ENCODE data around the gene ALX4. TPM values are rescaled to one million over a fixed set of nuclear protein-coding genes. Genes with fewer than 3 reads are reported as not detected.

Gene ALX4
- total RNA-seq, 1 experiment from 2014 or later, result not detected

- TF ChIP-seq, protein P1, sequence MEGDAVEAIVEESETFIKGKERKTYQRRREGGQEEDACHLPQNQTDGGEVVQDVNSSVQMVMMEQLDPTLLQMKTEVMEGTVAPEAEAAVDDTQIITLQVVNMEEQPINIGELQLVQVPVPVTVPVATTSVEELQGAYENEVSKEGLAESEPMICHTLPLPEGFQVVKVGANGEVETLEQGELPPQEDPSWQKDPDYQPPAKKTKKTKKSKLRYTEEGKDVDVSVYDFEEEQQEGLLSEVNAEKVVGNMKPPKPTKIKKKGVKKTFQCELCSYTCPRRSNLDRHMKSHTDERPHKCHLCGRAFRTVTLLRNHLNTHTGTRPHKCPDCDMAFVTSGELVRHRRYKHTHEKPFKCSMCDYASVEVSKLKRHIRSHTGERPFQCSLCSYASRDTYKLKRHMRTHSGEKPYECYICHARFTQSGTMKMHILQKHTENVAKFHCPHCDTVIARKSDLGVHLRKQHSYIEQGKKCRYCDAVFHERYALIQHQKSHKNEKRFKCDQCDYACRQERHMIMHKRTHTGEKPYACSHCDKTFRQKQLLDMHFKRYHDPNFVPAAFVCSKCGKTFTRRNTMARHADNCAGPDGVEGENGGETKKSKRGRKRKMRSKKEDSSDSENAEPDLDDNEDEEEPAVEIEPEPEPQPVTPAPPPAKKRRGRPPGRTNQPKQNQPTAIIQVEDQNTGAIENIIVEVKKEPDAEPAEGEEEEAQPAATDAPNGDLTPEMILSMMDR (IDR thresholded peaks at IDR 0.05; ENCODE audit: unreplicated experiment), result no peak
- Mint-ChIP-seq H3K9me3 (ENCODE audit: unreplicated experiment) (no peaks in the 10 kb centered on the region), H3K27me3 (ENCODE audit: insufficient read depth, unreplicated experiment) (peaks cover 41% of the 10 kb centered on the region), H3K4me1 (ENCODE audit: insufficient read depth, unreplicated experiment) (peaks cover 10% of the 10 kb centered on the region), H3K36me3 (ENCODE audit: insufficient read depth, unreplicated experiment) (no peaks in the 10 kb centered on the region), H3K4me3 (ENCODE audit: unreplicated experiment) (no peak overlapping the region), H3K27ac (ENCODE audit: low read depth, unreplicated experiment) (no peak overlapping the region)
- no TSS peak for BruUV-seq (replicated peaks)
- intact Hi-C loops (cut with micrococcal nuclease), result no loop called here
- POLR2A ChIA-PET, result interaction anchor here (0.7 kb wide), 1 partner anchor 187 kb away, joined by 3 read pairs; no protein-coding TSS in a partner anchor
- DNase-seq (ENCODE audit: unreplicated experiment), result no peak
- CTCF ChIA-PET, result no interaction called here
Measured at GRCh38 chr11:44306052-44306917, 3.7 kb downstream of the ALX4 start.

GRCh38 chr11:44305470-44306051 lies 4.4 kb downstream of the ALX4 start:
- intact Hi-C loops (cut with micrococcal nuclease), result no loop called here
- Mint-ChIP-seq H3K27ac (ENCODE audit: low read depth, unreplicated experiment) (no peak overlapping the region), H3K27me3 (ENCODE audit: insufficient read depth, unreplicated experiment) (peaks cover 34% of the 10 kb centered on the region), H3K4me3 (ENCODE audit: unreplicated experiment) (no peak overlapping the region), H3K9me3 (ENCODE audit: unreplicated experiment) (no peaks in the 10 kb centered on the region), H3K4me1 (ENCODE audit: insufficient read depth, unreplicated experiment) (peaks cover 14% of the 10 kb centered on the region), H3K36me3 (ENCODE audit: insufficient read depth, unreplicated experiment) (no peaks in the 10 kb centered on the region)
- DNase-seq (ENCODE audit: unreplicated experiment), result no peak
- BruUV-seq (replicated peaks), result no TSS peak
- ChIA-PET POLR2A (no interaction called here), CTCF (no interaction called here)
- TF ChIP-seq, protein P1 (IDR thresholded peaks at IDR 0.05; ENCODE audit: unreplicated experiment), result no peak

- Mint-ChIP-seq H3K9me3 (ENCODE audit: unreplicated experiment) (no peaks in the 10 kb centered on the region), H3K27ac (ENCODE audit: low read depth, unreplicated experiment) (no peak overlapping the region), H3K36me3 (ENCODE audit: insufficient read depth, unreplicated experiment) (no peaks in the 10 kb centered on the region), H3K4me1 (ENCODE audit: insufficient read depth, unreplicated experiment) (peaks cover 17% of the 10 kb centered on the region), H3K27me3 (ENCODE audit: insufficient read depth, unreplicated experiment) (peaks cover 30% of the 10 kb centered on the region), H3K4me3 (ENCODE audit: unreplicated experiment) (no peak overlapping the region)
- ChIA-PET CTCF (no interaction called here), POLR2A (no interaction called here)
- no TSS peak for BruUV-seq (replicated peaks)
- TF ChIP-seq, protein P1 (IDR thresholded peaks at IDR 0.05; ENCODE audit: unreplicated experiment), result no peak
- no peak for DNase-seq (ENCODE audit: unreplicated experiment)
- intact Hi-C loops (cut with micrococcal nuclease), result no loop called here
Measured at GRCh38 chr11:44305026-44305469, 4.9 kb downstream of the ALX4 start.

DNA sequence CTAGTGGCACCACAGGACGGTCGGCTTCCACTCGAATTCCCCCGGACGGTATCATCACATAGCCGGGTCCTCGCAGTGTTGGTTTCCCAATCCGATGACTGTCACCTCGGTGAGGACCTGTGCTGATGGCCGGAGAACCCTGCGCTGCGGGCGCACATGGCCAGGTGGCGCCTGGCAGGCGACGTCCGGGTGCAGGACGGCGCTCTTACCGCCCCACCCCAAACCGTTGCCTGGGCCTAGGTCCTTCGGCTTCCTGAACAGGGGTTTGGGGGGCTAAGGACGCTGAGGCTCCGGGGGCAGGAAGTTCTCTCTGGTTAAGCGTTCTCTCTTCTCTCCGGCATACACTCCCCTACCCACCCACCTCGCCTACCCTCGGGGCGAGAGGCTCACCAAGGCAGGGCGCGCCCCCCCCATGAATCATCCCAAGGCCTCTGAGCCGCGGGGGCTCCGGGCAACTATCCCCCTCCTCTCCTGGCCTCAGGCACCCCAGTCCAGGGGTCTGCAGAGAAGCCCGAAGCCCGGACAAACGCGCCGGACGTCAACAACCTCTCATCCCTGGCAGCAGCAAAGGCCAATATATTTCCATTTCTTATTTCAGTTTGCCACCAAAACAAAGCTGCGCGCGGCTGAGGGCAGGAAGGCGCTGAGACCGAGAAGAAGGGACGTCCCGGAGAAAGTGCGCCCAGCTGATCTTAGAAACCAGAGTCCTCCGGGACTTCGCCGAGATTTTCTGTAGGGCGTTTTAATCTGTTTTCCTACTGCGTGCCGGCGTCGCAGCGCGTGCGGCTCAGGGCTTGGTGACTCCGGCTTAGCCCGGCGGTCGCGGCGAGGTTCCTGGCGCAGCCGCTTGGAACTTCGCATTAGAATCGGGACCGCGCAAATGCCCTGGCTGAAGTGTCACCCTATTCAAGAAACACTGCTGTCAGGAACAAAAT lies 5.6 kb downstream of the ALX4 start:
- BruUV-seq (replicated peaks), result no TSS peak
- Mint-ChIP-seq H3K4me3 (ENCODE audit: unreplicated experiment) (no peak overlapping the region), H3K27ac (ENCODE audit: low read depth, unreplicated experiment) (no peak overlapping the region), H3K36me3 (ENCODE audit: insufficient read depth, unreplicated experiment) (no peaks in the 10 kb centered on the region), H3K4me1 (ENCODE audit: insufficient read depth, unreplicated experiment) (peaks cover 17% of the 10 kb centered on the region), H3K9me3 (ENCODE audit: unreplicated experiment) (no peaks in the 10 kb centered on the region), H3K27me3 (ENCODE audit: insufficient read depth, unreplicated experiment) (peaks cover 30% of the 10 kb centered on the region)
- ChIA-PET CTCF (no interaction called here), POLR2A (no interaction called here)
- intact Hi-C loops (cut with micrococcal nuclease), result no loop called here
- no peak for DNase-seq (ENCODE audit: unreplicated experiment)
- TF ChIP-seq, protein P1 (IDR thresholded peaks at IDR 0.05; ENCODE audit: unreplicated experiment), result no peak

Measured in MCF 10A (cell line).